CD4-positive, alpha-beta T cell treated with Interleukin-15 for 1 hour (primary cell): ENCODE results near the gene CAAP1.
"Not testable (repeated sequence)": the region's sequence is repeated elsewhere in the genome, so short reads cannot be mapped to it uniquely, and the experiment has no call there.

Experiments
- DNase-seq: peaks from one replicate; pipeline ENCODE4 v3.0.0-alpha.2; 2020

CAAP1 gene

GRCh38 chr9:26828391-26828955 lies 64.1 kb downstream of the CAAP1 start:
- not testable (repeated sequence) for DNase-seq

GRCh38 chr9:26814799-26815198 lies 77.8 kb downstream of the CAAP1 start:
- DNase-seq = no peak

GRCh38 chr9:26813247-26813646 lies 79.4 kb downstream of the CAAP1 start:
- DNase-seq = no peak

GRCh38 chr9:26812217-26812616 lies 80.4 kb downstream of the CAAP1 start:
- DNase-seq = no peak

GRCh38 chr9:26811106-26811505 lies 81.5 kb downstream of the CAAP1 start:
- no peak for DNase-seq

- no peak for DNase-seq
Observed at GRCh38 chr9:26809795-26810194, 82.8 kb downstream of the CAAP1 start.

GRCh38 chr9:26807161-26807560 lies 85.4 kb downstream of the CAAP1 start:
- DNase-seq = no peak

- no peak for DNase-seq
Observed at GRCh38 chr9:26802921-26803320, 89.7 kb downstream of the CAAP1 start.

GRCh38 chr9:26801772-26802171 lies 90.8 kb downstream of the CAAP1 start:
- DNase-seq = no peak

GRCh38 chr9:26800322-26800721 lies 92.3 kb downstream of the CAAP1 start:
- DNase-seq = no peak

GRCh38 chr9:26791274-26791673 lies 101.3 kb downstream of the CAAP1 start:
- no peak for DNase-seq
